Measurements from ENCODE around the gene GPR18.

The GPR18 gene

DNA sequence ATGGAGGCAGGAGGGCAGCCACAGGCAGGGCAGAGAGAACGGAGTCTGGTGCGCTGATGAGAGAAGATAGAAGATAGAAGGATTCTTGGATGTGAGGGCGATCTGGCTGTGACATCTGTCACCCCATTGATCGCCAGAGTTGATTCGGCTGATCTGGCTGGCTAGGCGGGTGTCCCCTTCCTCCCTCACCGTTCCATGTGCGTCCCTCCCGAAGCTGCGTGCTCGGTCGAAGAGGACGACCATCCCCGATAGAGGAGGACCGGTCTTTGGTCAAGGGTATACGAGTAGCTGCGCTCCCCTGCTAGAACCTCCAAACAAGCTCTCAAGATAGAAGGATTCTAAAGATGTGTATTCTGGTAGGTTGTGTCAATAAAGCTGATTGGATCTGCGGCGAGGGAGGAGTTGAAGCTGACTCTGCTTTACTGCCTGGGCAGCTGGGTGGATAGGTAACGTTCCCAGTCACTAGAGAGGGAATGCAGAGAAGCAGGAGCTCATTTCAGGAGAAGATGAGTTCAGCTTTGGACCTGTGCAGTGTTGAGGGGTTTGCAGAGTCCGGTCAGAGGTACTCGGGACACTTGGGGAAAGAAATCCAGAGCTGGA lies 52.5 kb downstream of the GPR18 start:
- DNase-seq, result no peak
